Panc1 (cell line): ENCODE measurements around the gene NBL1. TPM values are rescaled to one million over a fixed set of nuclear protein-coding genes. Genes with fewer than 3 reads are reported as not detected.

Experiments
- ATAC-seq: fragments of 200-7000 bp; cut with Tn5 transposase; 2 replicates; pipeline ENCODE4 v1.9.1; 2020; ENCODE audit warnings: mild to moderate bottlenecking, moderate library complexity
- BruUV-seq: library from RNA; stranded (reverse); fragments of 400-500 nt; replicated peaks from 2 replicates; lab custom pipeline; 2021; lab: Mats Ljungman, UMichigan
- CTCF ChIA-PET: fragments of 300-600 bp; sonication (Branson Sonifier 250); formaldehyde crosslinking; loops from one replicate; lab custom pipeline; 2022; ENCODE audit warnings: antibody characterized with exemption; lab: Charles Lee
- POLR2A ChIA-PET: fragments of 300-600 bp; sonication (Branson Sonifier 250); formaldehyde crosslinking; loops from one replicate; lab custom pipeline; 2022; ENCODE audit warnings: antibody characterized with exemption; lab: Charles Lee
- DNase-seq: peaks from one replicate; pipeline ENCODE4 v3.0.0-alpha.2; 2010; ENCODE audit warnings: low read depth, low spot score
- H3K27ac ChIP-seq: 2 replicates; pipeline ENCODE4 v1.5.1; 2011; ENCODE audit warnings: mild to moderate bottlenecking, low read length, inconsistent platforms
- H3K27me3 ChIP-seq: fragments of 200-500 bp; sonication (Bioruptor generic); 2 replicates; pipeline ENCODE4 v1.6.0; 2014; ENCODE audit warnings: low read length, inconsistent platforms; ENCODE audit not compliant: control insufficient read depth, insufficient read depth
- H3K36me3 ChIP-seq: fragments of 200-500 bp; sonication (Bioruptor generic); 2 replicates; pipeline ENCODE4 v1.5.1; 2014; ENCODE audit warnings: inconsistent platforms, mild to moderate bottlenecking, low read length, moderate library complexity; ENCODE audit not compliant: control insufficient read depth, insufficient read depth
- H3K4me1 ChIP-seq: 2 replicates; pipeline ENCODE4 v1.5.1; 2011; ENCODE audit warnings: inconsistent platforms, mild to moderate bottlenecking, low read length, moderate library complexity; ENCODE audit not compliant: control insufficient read depth, insufficient read depth
- H3K4me3 ChIP-seq, 2 experiments: 2 replicates each; pipeline ENCODE4 v1.5.1; 2011 to 2012; ENCODE audit warnings: low read depth in 2 of 2, low read length in 2 of 2, mild to moderate bottlenecking in 2 of 2, inconsistent platforms in 1 of 2, moderate library complexity in 1 of 2
- H3K9me3 ChIP-seq: fragments of 200-500 bp; sonication (Bioruptor generic); 2 replicates; pipeline ENCODE4 v1.5.1; 2014; ENCODE audit warnings: low read depth, mild to moderate bottlenecking, inconsistent platforms, low read length, moderate library complexity; ENCODE audit not compliant: control insufficient read depth, insufficient read depth
- POLR2AphosphoS5 ChIP-seq: IDR thresholded peaks from 2 replicates; pipeline ENCODE4 v1.6.1; 2012; ENCODE audit warnings: mild to moderate bottlenecking, low read depth, low read length, moderate library complexity
- SIN3A ChIP-seq: IDR thresholded peaks from 2 replicates; pipeline ENCODE4 v1.6.1; 2012; ENCODE audit warnings: low read depth, mild to moderate bottlenecking, low read length, moderate library complexity, borderline replicate concordance; ENCODE audit not compliant: insufficient read depth
- TCF7L2 ChIP-seq: IDR thresholded peaks from 2 replicates; pipeline ENCODE4 v1.6.1; 2011; ENCODE audit warnings: mild to moderate bottlenecking, low read depth, low read length, inconsistent platforms
- in situ Hi-C: cut with HindIII; loops from 2 replicates; pipeline ENCODE4 v1.10.0; 2016; ENCODE audit warnings: low sequenced_read_pairs, low pct_unique_long_range_greater_than_20kb
- intact Hi-C: fragments of 100-400 bp; cut with micrococcal nuclease; formaldehyde crosslinking; loops from one replicate; pipeline ENCODE4 v1.10.0; 2022; ENCODE audit not compliant: unreplicated experiment
- total RNA-seq: library from RNA; stranded (reverse); gene quantifications from one replicate; pipeline ENCODE4 v1.2.1, GENCODE V29; 2021; ENCODE audit not compliant: unreplicated experiment
- TF ChIP-seq, protein P1 (sequence below), 2 experiments: IDR thresholded peaks; 2 replicates each; pipeline ENCODE4 v1.6.1; 2011 to 2012; ENCODE audit warnings: low read depth in 2 of 2, control low read depth in 1 of 2, low read length in 1 of 2, mild to moderate bottlenecking in 1 of 2, moderate library complexity in 1 of 2; ENCODE audit not compliant: insufficient read depth in 1 of 2
- TF ChIP-seq, protein P2 (sequence below): fragments of 450-650 bp; IDR thresholded peaks from 2 replicates; pipeline ENCODE4 v1.5.1; 2017; ENCODE audit warnings: mild to moderate bottlenecking

Gene NBL1
- total RNA-seq, 1 experiment from 2014 or later, result 191 TPM

DNA sequence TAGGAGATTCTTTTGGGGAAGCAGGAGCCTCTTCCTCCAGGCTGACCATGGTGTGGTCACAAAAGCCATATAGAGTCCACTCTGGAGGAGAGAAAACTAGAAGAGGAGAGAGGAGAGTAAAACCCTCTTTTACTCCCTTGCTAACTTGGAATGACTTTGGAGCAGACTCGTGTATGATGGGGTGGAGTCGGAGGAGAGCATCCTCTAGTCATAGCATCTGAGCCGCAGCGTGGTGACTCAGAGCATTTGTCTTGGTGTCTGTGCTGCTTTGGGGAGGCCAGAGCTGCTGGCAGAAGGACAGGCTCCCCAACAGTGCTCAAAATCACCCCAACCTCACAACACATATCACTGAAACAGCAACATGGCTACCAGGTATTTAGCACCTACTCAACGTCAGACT is 31.7 kb downstream of the NBL1 start:
- BruUV-seq, result no TSS peak
- intact Hi-C loops (no loop called here), in situ Hi-C loops (no loop called here)
- Histone ChIP-seq H3K4me3 (no peak overlapping the region), H3K36me3 (no peaks in the 10 kb centered on the region), H3K27me3 (peaks cover 2% of the 10 kb centered on the region; the same call in 1 of the 2 replicates), H3K27ac (no peak overlapping the region), H3K4me1 (no peaks in the 10 kb centered on the region), H3K9me3 (no peaks in the 10 kb centered on the region)
- ATAC-seq, result no peak
- TF ChIP-seq POLR2AphosphoS5, result no peak
- no peak for TF ChIP-seq TCF7L2
- TF ChIP-seq SIN3A, result no peak
- TF ChIP-seq, protein P1, sequence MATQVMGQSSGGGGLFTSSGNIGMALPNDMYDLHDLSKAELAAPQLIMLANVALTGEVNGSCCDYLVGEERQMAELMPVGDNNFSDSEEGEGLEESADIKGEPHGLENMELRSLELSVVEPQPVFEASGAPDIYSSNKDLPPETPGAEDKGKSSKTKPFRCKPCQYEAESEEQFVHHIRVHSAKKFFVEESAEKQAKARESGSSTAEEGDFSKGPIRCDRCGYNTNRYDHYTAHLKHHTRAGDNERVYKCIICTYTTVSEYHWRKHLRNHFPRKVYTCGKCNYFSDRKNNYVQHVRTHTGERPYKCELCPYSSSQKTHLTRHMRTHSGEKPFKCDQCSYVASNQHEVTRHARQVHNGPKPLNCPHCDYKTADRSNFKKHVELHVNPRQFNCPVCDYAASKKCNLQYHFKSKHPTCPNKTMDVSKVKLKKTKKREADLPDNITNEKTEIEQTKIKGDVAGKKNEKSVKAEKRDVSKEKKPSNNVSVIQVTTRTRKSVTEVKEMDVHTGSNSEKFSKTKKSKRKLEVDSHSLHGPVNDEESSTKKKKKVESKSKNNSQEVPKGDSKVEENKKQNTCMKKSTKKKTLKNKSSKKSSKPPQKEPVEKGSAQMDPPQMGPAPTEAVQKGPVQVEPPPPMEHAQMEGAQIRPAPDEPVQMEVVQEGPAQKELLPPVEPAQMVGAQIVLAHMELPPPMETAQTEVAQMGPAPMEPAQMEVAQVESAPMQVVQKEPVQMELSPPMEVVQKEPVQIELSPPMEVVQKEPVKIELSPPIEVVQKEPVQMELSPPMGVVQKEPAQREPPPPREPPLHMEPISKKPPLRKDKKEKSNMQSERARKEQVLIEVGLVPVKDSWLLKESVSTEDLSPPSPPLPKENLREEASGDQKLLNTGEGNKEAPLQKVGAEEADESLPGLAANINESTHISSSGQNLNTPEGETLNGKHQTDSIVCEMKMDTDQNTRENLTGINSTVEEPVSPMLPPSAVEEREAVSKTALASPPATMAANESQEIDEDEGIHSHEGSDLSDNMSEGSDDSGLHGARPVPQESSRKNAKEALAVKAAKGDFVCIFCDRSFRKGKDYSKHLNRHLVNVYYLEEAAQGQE (IDR thresholded peaks at IDR 0.05; ENCODE audit: insufficient read depth in 1 of 2, low read depth in 2 of 2, low read length in 1 of 2), result 0 out of 4 replicates have a peak, but pooled peaks of 1 of the 2 experiments have one; percentile 16
- TF ChIP-seq, protein P2, sequence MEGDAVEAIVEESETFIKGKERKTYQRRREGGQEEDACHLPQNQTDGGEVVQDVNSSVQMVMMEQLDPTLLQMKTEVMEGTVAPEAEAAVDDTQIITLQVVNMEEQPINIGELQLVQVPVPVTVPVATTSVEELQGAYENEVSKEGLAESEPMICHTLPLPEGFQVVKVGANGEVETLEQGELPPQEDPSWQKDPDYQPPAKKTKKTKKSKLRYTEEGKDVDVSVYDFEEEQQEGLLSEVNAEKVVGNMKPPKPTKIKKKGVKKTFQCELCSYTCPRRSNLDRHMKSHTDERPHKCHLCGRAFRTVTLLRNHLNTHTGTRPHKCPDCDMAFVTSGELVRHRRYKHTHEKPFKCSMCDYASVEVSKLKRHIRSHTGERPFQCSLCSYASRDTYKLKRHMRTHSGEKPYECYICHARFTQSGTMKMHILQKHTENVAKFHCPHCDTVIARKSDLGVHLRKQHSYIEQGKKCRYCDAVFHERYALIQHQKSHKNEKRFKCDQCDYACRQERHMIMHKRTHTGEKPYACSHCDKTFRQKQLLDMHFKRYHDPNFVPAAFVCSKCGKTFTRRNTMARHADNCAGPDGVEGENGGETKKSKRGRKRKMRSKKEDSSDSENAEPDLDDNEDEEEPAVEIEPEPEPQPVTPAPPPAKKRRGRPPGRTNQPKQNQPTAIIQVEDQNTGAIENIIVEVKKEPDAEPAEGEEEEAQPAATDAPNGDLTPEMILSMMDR, result no peak
- ChIA-PET POLR2A (no interaction called here), CTCF (no interaction called here)
- no peak for DNase-seq

DNA sequence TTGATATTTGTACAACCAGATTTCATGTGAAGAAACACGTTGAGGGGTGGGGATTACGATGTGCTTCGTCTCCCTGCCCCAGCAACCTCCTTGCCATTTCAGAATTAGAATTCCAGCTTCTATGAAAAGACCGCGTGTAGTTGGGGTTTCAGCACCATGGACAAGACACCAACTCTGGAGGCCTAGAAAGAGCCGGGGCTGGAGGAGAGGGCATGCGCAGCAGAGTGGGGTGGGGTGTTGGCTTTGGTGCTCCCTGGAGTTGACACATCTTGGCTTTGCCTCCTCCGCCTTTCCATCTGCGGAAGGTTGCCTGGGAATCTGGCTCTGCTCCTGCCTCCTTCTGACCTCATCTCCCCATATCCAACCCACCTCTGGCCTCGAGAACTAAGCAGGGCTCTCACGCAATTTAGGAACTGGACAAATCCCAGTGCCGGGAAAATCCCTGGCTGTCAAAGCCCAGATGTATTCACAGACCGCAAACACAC is 32.4 kb downstream of the NBL1 start:
- ATAC-seq (no peak; the same call in 1 of the 2 replicates), DNase-seq (no peak)
- intact Hi-C loops, result no loop called here
- in situ Hi-C loops, result no loop called here
- Histone ChIP-seq H3K4me3 (no peak overlapping the region), H3K36me3 (no peaks in the 10 kb centered on the region), H3K27ac (no peak overlapping the region), H3K27me3 (peaks cover 2% of the 10 kb centered on the region; the same call in 1 of the 2 replicates), H3K4me1 (no peaks in the 10 kb centered on the region), H3K9me3 (no peaks in the 10 kb centered on the region)
- TF ChIP-seq SIN3A, result no peak
- TF ChIP-seq, protein P1 (IDR thresholded peaks at IDR 0.05; ENCODE audit: insufficient read depth in 1 of 2, low read depth in 2 of 2, low read length in 1 of 2), result peak; percentile 94 to 98
- ChIA-PET POLR2A (no interaction called here), CTCF (interaction anchor here (0.5 to 0.6 kb wide), 2 partner anchors 33 to 160 kb away, joined by 3 read pairs; no protein-coding TSS in a partner anchor)
- no TSS peak for BruUV-seq
